NCI-H1092 (cell line): ENCODE measurements around the gene DLK2.
"Not testable (repeated sequence)": the region's sequence is repeated elsewhere in the genome, so short reads cannot be mapped to it uniquely, and the experiment has no call there.

Experiments
- DNase-seq: peaks from one replicate; lab custom pipeline; 2025; lab: John Stamatoyannopoulos, UW

DLK2 gene, protein sequence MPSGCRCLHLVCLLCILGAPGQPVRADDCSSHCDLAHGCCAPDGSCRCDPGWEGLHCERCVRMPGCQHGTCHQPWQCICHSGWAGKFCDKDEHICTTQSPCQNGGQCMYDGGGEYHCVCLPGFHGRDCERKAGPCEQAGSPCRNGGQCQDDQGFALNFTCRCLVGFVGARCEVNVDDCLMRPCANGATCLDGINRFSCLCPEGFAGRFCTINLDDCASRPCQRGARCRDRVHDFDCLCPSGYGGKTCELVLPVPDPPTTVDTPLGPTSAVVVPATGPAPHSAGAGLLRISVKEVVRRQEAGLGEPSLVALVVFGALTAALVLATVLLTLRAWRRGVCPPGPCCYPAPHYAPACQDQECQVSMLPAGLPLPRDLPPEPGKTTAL

DNA sequence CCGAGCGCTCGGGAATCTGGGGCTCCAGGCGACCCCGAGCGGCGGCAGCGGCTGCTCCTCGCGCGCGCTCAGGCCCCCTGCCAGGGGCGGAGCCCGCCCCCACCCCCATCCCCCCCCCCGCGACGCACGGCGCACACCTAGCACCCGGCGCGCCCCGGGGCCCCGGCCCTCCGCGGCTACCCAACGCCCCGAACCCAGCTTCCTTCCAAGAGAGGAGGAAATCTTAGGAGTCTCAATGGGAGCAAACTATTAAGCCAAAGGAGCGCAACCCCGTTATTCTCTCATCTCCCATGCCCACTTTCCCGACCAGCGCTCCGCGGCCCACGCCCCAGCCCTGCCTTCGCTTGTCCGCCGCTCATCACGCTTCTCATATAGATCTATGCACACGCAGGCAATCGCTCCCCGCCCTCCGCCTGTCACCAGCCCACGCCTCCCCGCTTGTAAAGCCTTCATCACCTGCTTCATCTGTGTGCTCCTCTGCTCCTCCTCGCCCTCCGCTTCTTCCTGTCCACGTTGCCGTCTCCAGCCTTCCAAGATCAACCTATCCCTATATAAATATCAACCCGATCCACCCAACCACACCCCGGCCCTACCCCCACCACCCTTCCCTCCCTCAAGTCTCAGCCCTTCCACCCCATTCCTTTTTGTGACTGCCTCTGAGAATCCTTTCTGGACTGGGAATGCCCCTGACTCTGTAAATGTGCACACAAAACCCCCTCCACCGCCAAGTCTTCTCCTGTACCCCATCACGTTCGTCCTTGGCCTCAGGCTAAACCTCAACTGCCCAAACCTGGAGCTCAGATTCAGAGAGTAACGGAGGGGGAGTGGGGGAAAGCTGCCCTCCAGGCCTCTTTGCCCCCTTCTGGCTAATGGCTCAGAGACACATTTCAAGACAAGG, at the start of gene DLK2:
Gene DLK2, minus strand, starts transcription at position 18 of the 898 bp plus-strand sequence. CDS start 723 bp downstream, outside the sequence.
- DNase-seq: peak; percentile 28

DNA sequence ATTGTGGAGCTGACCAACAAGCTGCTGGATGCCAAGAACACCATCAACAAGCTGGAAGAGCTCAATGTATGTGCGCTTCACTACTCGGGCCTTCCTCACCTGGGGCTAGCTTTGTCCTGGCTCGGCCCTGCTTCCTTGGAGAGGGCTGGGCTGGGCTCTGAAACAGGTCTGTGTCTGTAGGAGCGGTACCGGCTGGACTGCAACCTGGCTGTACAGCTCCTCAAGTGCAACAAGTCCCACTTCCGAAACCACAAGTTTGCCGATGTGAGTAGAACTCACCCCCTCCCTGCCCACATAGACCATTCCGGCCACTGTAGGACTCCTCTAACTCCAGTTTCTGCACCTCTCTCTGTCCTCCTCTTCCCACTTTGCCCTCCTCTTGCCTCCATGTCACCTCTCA, 48.1 kb upstream of the DLK2 start:
- no peak for DNase-seq

DNA sequence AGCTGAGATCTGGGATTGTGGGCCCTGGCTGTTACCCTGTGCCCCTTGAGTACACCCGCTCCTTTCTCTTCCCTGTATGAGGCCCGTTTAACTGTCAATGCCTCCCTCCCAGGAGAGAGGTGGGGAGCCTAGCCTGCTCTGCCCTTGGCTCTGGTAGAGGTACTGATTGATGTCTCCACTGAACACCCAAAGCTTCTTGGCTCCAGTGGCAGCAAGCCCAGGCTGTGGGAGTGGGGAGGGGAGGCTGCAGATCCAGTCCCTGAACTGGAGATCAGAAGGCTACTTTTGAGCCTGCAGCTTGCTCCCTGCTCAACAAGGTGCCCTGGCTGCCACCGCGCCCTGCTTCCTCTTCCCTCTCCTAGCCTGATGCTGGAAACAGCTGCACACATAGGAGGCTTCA, 47.3 kb upstream of the DLK2 start:
- DNase-seq: no peak

DNA sequence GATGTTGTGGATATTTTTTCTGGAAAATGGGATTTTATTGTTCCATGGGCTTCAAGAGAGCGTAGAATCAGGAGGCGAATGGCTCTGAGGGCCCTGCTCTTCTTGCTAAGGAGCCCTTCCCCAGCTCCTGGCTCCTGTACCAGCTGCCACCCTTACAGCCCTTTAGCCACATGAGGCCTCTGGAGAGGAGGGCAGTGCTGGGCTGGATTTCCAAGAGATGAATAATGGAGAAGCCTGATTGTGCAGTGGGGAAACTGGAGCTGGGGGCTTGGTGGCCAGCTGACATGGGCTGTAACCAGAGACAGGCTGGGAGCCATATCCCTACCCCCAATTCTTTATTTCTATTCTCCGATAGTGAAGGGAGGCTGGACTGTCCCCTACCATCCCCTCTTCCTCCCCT, 45.6 kb upstream of the DLK2 start:
- DNase-seq: no peak

DNA sequence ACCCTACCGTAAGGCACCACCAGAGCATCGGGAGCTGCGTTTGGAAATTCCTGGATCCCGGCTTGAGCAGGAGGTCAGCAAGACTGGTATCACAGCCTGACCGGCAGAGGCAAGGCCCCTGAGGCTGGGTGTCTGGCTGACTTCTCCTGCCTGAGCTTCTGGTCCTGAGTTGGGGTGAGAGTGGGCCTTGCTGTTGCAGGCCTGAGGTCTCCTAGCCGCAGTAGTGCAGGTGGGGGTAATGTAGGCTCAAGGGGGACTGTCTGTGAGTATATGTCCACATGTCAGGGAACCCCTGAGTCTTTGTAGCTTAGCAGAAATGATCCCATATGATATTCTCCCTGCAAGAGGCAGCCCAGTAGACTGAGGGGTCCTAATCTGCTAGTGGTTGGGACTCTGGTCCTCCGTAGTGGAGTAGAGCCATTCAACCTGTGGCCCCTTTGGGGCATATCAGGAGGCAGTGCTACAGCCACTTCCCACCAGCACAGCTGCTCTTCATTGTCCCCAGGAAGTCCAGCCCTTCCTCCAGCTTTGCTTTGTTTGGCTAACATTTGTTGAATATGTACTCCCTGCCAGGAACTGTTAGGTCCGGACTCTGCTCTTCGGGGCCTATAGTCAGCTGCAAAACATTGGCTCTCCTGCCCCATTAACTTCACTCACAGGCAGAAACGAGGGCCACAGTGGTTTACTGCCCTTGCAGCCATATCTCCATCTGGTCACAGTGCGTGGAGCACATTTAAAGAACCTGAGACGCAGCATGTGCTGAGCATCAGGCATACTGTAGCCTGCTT, 43.9 kb upstream of the DLK2 start:
- DNase-seq: no peak

DNA sequence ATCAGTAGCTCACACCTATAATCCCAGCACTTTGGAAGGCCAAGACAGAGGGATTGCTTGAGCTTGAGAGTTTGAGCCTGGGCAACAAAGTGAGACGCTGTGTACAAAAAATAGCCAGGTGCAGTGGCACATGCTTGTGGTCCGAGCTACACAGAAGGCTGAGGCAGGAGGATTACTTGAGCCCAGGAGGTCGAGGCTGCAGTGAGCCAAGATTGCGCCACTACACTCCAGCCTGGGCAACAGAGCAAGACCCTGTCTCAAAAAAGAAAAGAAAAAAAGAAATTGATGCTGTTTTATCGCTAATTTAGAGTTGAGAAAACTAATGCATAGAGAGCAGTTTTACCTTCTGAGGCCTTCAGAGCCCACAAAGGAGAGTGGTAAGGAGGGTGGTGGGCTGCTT, 42.9 kb upstream of the DLK2 start:
- DNase-seq: not testable (repeated sequence)

DNA sequence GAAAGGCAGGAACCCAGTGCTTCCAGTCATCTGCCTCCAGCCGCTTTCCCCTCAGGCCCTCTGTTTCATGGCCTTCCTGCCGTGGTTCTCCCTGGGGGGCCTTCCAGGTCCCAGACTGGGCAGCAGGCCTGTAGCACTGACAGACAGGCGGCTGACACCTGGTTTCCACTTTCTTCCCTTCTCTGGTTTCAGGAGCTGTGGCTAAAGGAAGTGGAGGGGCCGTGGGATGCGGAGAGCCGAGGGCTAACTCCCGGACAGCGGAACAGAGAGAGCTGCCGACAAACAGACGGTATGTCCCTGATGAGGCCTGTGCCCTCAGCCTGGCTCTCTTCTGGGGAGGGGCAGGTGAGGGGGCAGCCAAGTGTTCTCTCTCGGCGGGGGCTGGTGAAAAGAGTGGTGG, 42.3 kb upstream of the DLK2 start:
- DNase-seq: no peak

DNA sequence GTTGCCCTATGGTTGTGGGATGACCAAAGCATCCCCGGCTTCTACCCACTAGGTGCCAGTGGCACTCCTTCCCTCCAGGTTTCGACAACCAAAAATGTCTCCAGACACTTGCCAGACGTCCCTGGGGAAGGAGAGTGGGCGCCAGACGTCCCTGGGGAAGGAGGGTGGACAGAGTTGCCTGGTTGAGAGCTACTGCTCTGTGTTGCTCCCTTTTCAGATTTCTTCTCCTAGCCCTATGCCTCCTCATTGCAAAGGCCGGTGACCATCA, 41.7 kb upstream of the DLK2 start:
- no peak for DNase-seq

DNA sequence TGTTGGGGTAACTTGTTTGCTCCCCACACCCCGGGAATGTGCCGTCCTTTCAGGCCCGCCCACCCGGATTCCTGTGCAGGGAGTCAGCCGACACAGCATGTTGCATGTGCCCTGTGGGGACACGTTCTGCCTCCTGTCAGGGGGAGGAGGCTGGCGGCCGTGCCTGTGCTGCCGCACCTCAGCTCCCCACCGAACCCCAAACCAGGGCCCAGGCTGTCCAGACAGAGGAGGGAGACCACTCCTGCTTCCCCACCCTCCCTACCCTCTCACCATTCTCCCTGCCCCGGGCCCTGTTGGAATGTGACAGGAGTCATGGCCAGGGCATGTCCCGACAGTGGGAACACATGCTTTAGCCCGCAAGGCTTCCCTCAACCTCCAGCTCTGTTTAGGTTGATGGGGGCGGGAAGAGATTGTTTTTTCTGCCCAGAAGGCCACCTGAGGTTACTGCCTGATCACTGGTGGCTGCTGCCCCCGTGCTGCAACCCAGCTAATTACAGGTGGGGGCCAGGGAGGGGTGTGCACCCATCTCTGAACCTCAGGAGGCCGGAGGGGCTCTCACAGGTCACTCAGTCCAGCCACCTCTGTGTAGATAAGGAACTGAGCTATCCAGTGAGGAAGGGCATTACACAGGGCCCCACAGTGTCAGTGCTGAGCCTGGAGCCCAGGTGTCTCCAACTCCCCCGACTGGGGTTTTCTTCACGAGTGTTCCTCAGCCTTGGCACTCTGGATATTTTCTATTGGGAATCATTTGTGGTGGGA, 41.2 kb upstream of the DLK2 start:
- no peak for DNase-seq

DNA sequence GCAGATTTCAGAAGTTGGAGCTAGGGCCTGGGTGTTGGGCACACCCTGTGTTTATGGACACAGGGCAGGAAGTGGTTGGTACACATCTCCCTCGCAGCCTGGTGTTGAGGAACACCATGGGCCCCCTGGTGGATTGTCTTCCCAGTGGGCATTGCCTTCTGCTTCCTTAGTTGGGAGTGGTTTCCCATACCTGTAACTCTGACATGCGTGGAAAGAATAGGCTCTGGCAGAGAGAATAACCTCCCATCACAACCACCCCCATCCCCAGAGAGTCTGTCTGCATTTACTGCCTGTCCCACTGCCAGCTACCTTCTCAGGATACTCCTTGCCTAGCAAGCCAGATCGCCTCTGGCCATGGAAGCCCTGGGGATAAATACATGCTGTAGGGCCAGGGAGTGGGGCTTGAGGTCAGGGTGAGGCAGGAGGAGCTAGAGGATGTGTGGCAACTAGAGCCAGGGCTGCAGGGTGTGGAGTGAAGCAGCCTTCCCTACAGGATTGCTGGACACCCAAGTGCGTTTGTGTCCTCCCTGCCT, 40.1 kb upstream of the DLK2 start:
- no peak for DNase-seq

DNA sequence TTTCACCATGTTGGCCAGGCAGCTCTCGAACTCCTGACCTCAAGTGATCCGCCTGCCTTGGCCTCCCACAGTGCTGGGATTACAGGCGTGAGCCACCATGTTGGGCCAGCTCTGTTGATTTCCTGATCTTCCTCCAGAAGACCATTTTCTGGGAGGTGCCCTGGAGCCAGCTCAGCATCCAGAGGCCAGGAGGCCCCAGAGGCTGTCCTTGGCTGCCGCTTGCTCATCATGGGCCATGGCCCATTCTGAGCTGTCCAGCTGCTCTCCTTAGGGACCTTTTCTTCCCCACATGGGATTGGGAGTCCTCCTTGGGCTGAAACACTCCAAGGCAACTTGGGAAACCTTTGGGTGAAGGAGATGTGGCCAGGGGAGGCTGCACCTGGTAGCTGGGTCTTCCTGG, 39.4 kb upstream of the DLK2 start:
- DNase-seq: no peak

DNA sequence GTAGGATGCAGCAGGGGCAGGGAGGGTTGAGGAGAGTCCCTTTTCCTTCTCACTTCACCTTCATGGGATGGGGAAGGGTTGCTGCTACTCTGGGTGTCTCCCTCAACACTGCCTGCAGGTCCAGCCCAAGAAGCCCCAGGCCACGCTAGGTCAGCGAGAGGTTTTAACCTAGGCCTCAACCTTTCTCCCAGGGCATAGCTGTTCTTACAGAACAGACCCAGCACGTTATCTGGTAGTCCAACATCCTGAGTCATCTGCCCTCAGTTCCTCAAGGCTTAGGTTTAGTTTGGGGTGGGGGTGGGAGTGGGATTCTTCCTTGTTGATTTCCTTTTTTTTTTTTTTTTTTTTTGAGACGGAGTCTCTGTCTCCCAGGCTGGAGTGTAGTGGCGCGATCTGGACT, 39.0 kb upstream of the DLK2 start:
- DNase-seq: no peak

DNA sequence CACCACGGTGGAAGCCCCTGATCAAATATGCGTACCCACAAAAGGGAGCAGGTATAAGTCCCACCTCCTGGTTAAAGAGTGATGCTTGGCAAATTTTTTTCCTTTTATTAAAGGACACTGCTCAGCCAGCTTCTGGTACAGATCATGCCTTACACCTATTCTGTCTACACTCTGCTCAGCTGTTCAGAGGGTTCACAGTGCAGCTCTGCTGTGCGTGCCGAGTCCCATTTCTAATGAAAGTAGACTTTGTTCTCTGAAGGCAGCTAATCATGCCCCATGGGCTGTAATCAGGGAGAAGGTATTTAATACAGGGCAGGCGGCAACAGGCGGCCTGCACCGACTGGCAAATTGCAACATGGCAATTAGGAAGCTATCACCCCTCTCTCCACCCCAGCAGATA, 38.5 kb upstream of the DLK2 start:
- DNase-seq: no peak

DNA sequence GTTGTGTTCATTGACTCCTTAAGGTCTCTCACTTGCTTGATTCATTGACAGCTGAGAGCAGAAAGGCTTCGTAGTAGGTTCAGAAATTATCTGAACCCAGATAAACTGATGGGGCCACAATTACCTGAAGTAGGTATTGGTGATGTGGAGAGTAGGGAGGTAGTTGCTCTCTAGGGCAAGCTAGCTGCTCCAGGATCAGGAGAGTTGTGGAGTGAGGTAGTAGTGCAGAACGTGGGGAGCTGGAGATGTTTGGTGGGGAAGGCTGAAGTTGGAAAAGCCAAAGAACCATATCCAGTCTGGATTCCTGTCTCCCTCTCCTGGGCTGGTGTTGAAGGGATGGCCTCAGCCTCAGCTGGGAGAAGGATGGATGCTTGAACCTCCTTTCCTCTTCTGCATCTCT, 37.9 kb upstream of the DLK2 start:
- no peak for DNase-seq

DNA sequence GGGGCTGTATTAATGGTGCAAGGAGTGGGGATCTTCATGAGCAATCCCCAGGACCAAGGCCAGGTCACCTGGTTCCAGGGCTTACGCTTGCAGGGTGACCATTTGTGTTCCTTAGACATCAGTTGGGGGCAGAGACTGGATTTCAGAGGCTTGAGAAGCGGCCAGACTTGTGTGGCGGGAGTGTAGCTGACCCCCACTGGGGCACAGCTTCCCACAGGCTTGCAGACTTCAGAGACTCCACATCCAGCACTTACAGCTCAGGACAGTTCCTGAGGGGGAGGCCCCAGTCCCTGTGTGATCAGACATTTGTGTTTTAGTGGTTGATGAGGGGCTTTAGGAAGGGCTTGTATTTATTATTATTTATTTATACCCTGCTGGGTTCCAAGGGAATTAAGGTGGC, 37.3 kb upstream of the DLK2 start:
- no peak for DNase-seq

DNA sequence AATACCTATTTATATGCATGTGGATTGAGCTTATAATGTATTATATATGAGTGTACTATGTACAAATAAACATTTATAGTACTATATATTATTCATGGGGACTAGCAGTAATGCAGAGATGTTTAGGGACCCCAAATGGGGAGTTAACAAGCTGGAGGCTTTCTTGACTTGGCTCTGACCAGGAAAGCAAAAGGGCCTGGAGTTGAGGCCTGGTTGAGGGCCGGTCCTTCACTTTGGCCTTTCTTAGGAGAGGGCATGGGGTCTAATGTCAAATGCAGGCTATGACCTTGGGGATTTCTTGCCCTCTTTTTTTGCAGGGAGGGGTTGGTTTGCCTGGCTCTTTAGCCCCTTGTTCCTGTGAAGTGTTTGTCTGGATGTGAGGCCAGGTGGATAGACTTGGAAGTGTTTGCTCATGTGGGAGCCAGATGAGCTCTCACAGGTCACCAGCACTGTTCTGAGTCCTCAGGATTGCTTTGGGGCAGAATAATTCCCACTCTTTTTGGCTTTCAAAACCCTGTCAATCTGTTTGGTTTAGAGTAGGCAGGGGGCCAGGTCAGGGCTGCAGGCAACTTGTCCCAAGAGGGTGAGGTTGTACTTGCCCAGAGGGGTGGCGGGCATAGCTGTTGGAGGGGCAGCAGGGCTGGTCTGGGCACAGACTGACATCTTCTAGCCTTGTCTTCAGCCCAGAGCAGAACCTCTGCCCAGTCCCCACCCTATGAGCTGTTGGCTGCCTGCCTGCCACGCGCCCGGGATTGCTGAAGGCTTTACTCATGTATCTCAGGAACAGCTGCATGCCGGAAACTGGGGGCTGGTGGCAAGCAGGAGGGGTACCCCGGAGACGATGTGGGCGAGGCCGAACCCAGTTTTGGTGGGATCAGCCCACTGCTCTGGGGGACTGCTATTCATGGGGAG, 36.7 kb upstream of the DLK2 start:
- DNase-seq: peak; percentile 63

DNA sequence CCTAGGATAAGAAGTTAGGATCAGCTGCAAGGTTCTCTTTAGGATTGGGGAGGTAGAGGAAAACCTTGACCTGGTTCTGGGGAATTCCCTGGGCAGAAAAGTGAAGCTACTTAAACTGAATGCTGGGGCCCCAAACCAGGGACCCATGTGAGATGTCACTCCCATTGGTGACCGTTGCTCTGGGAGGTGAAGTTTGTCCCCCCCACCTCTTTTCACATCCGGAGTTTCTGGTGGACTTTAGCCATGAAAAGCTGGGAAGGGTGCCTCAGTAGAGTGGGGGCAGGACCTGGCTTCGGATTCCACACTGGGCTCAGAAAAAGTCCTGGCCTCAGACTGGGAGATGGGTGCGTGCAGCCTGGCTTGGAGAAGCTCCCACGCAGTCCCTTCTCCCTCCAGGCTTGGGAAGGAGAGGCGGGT, 35.2 kb upstream of the DLK2 start:
- DNase-seq: no peak

DNA sequence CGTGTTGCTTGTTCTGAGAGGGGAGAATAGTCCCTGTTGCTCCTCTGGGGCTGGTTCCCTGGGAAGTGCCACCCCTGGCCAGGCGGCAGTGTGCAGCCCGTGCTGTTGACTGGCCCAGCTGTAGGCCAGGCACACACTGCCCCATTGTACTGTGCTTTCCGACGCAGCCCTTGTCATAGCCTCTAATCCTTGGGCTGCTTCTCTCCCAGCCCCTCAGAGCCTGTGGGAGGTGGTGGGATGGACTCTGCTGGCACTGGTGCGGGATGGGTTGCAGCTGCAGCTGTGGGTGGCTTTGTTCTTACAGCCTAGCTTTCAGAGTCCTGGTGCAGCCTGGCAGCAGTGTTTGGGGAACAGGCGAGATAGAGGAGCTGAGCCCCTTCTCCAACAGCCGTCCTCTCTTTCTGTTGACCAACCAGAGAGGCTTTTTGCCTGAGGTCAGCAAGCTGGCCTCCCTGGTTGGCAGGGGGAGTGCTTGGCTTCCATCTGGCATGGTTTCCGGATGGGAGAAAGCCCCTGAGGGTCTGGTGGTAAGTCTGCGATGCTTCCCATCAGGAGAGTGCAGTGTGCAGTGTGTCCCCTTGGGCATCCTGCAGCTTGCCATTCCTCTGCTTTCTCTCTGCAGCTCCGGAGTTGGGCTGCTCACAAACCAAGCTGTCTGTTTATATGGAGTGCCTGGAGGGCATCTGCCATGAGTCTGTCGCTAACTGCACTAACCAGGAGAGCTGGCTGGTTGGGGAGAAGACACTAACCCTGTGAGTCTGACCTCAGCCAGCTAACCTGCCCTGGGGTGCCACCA, 34.1 kb upstream of the DLK2 start:
- no peak for DNase-seq

DNA sequence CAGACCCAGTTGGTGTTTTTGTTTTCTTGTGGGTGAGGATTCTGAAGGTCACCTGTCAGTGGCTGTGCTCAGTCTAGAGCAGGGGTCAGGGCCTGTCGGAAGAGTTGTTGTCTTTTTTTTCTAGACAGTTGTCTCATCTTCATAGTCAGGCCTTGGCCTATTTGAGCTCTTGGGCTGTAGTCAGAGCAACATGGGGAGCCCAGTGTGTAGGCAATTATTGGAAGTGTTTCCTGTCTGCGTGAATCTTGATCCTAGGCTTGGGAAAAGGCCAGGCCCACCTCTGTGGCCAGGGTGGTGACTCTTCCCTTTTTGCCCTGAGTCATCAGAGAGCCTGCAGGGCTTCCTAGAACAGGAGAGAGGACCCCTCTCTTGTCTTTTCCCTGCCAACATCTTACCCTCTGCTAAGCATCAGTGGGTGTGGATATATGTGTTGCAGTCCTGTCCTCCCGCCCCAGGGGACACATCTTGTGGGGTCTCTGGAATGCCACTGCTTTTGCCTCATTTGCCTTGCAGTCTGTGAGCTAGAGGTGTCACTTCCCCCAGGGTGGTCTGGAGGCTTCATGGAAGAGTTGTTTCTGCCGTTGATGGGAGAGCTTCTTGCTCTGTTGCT, 33.4 kb upstream of the DLK2 start:
- no peak for DNase-seq
